ENCODE data around the gene PTPN5.

Gene PTPN5

DNA sequence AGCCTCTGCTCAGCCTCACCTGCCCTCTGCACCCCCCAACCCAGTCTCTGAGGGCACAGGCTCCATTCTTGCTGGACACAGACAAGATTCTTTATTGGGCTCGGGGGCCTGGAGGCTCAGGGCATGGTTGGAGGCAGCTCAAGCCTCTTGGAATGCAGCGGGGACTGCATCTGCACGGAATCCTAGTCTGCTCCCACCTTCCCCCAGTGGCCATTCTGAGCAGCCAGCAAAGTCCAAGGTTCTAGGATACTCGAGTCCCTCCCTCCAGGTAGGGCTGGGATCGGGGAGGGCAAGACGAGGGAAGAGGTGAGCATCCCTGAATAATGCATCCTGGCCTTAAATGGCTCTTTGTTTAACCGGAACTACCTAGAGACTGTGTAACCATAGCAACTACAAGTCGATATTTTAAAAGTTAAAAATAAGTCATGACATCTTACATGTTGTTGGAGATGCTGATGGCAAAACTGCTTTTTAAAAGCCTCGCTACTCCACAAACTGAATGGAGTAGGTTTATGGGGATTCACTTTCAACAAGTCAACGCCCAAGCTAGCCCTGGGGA is 54.9 kb downstream of the PTPN5 start:
- no peak for DNase-seq

GRCh38 chr11:18733202-18733601 is 58.4 kb downstream of the PTPN5 start:
- DNase-seq: no peak

DNA sequence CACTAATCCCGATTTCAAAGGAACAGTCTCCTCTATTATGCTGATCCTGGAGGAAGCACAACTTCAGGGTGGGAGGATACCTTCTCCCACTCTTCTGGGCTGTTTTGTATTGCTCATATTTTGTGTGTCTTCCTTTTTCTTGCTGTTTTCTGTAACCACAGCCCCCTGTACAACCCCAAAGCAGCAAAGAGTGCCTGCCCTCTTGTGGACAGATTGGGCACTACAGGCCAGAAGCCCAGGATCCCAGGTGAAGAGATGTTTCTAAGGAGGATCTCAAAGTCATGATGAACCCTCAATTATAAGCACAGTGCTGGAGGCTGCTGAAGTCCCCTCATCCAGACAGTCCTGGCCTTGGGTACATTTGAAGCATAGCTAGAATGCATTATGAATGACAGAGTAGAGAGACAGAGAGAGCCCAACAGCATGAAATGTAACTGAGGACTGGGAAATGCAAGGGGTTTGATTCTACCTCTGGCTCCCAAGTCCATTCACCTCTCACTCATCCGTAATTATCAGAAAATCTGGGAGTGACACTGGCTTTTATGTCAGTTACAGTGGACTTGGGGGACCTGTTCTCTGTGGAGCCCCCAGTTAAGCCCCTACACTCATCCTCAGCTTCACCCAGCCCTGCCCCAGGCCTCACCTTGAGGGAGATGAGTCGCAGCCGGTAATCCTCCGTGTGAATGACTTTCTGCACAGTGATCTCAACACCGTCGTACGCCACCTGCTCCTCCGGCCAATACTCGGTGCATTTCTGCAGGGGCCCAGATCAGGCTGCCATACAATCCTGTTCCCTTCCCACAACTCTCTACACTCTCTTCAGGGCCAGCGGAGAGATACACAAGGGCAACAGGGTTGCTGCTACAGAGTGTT is 59.4 kb downstream of the PTPN5 start:
- DNase-seq: peak; percentile 44

GRCh38 chr11:18731441-18731840 is 60.2 kb downstream of the PTPN5 start:
- no peak for DNase-seq

GRCh38 chr11:18730020-18730419 is 61.6 kb downstream of the PTPN5 start:
- no peak for DNase-seq

DNA sequence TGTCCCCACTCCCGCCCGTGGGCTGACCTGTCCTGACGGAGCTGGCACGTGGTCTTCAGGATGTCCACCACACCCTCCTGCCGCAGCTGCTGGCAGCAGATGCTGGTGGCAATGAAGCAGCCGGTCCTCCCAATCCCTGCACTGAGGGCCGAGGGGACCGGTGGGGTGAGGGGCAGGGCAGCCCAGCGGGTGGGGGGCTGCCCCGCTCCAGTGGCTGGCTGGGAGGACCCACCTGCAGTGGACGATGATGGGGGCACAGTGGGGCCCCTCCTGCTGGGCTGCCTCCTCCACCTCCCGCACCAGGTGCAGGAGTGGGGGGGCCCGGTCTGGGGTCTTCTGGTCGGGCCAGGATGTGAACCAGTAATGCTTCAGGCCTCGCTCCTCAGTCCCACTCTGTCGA is 62.2 kb downstream of the PTPN5 start:
- no peak for DNase-seq

GRCh38 chr11:18728658-18729057 is 62.9 kb downstream of the PTPN5 start:
- no peak for DNase-seq

DNA sequence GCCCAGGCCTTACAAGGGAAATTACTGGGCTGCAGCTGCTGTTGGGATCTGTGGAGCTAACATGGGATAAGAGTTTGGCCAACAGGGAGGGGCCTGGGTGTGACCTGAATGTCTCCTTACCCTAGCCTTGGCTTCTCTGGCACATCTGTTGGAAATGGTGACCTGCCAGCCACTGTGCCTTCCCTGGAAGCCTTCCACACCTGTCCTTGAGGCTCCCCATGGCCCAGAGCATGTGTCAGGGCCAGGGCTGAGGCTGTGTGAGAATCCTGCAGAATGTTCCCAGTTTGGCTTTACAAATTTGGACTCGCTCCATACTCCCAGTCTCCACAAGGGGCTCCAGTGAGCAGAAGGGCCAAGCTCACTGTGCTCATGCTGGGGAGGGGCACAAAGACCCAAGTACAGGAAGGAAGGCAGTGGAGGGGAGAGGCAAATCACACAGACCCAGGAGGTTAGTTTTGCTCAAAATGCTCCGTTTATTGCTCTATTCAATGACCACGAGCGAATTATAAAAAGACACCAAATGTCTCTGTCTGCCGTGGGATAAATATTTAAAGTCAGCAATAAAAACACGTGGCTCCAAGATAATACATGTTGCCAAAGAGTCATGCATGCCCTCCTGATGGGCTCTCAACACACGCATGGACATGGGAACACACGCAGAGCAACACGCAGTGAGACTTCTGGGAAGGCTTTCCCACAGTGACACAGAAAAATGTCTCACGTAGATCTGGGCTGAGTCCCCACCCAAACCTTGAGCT is 63.9 kb downstream of the PTPN5 start:
- peak; percentile 31 for DNase-seq

DNA sequence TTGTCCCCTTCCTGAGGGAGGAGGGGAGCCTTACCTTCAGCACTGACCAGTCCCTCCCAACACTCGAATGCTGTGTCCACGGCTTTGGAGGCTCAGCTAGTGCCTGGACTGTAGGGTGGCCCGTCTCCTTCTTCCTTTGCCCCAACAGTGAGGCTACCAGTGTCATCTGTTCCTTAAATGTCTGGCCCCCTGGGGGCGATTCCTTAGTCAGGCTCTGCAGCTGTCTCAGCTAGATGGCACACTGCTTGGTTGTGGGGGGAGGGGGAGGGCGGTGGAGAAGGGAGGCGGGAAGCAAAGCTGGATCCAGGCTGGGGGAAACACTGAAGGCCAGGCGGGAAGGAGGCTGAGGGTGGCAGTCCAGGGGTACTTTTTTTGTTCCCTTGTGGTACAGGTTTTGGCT is 65.6 kb downstream of the PTPN5 start, which contains the start of gene IGSF22:
IGSF22 (minus strand) TSS at position 149 of the 400 bp plus-strand sequence. CDS start 1,952 bp downstream, outside the sequence.
- no peak for DNase-seq

DNA sequence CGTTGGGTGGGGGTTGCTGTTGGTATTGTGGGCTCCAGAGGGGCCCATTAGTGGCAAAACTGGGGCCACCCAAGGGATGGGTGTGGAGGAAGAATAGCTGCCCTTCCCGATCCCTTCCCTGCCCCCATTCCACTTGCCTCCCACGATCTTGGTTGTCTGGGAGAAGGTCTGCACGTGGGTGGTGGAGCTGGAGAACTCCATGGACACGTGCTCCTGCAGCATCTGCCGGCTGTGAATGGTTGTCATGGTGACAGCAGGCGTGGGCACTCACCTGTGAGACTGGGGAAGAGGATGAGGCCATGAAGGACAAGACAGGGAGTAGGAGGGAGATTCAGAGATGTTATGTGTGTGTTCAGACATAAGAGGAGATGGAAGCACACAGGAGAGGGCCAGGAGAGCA is 67.6 kb downstream of the PTPN5 start:
- DNase-seq: no peak

GRCh38 chr11:18722293-18722637 is 69.3 kb downstream of the PTPN5 start:
- no peak for DNase-seq

GRCh38 chr11:18721561-18722292 is 69.9 kb downstream of the PTPN5 start:
- DNase-seq: peak; percentile 60

DNA sequence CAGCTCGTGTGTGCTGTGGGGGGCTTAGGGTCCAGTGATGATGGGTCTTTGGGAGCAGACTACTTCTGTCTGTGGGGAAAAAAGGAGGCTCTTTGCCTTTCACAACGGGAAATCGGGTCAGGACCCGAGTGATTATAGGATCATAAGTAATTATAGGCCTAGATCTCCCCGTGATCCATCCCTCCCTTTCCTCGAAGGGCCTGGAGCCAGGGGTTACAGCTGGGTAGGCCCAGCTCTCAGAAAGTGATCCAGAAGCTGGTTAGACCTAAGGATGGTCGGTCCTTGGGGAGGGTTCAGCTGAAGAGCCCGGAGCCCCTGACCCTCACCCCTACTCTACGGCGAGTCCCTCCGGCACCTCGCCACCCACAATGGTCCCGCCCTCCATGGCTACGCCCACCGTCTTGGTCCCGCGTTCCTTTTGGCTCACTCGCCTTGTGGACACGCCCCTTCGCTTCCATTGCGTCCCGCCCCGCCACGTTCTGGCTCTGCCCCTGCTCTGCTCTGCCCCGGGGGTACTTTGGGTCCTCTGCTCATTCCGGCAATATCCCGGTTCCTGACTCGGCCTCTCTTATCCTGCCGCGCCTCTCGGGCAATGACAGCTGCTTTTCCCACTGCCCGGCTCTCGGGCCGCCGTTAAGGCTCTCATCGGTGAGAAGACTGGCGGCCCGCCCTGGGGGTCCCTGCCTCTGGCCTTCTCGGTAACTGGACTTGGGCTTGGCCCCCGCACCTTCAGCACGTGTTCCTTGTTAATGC is 70.6 kb downstream of the PTPN5 start:
- peak; percentile 87 for DNase-seq

- no peak for DNase-seq
Measured at GRCh38 chr11:18720091-18720807, 71.3 kb downstream of the PTPN5 start.

- DNase-seq: no peak
Measured at GRCh38 chr11:18715476-18715875, 76.1 kb downstream of the PTPN5 start.

DNA sequence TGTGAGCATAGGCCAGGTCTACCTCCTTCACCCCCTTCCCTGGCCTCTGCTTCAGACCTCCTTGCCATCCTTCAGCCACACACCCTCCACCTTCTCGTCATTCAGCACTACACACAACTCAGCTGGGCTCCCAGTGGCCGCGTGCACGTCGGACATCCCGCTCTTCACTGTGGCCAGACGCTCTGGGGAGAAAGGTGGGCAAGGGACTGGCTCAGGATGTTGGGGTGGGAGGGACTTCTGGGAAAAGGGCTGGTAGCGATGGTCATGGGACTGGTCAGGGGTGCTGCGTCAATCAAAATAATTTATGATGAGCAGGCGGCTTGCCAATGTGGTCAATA is 77.2 kb downstream of the PTPN5 start:
- DNase-seq: no peak

GRCh38 chr11:18713646-18714442 is 77.8 kb downstream of the PTPN5 start:
- no peak for DNase-seq

- DNase-seq: no peak
Measured at GRCh38 chr11:18710545-18710944, 81.1 kb downstream of the PTPN5 start.

GRCh38 chr11:18709414-18709813 is 82.2 kb downstream of the PTPN5 start:
- DNase-seq: no peak

DNA sequence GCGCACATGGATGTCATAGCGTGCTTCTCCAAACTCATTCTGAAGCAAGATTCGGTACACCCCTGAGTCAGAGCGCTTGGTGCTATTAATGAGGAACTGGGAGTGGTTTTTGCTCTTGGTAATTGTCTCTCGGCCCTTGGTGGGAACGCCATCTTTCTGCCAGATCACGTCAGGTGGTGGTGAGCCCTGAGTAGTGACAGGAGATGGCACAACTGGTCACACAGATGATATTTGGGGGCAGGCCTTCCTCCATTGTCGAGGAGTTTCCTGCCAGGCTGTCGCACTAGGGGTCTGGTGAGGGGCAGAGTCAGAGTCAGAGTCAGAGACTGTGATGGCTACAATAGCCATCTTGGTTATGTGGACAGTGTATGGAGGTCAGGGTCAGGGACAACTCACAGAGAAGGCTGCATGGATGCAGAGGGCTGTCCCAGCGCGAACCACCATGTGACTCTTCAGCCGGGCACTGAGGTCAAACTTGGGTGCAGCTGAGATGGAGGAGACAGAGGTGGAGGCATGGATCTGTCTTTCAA is 83.7 kb downstream of the PTPN5 start:
- DNase-seq: no peak
